HepG2 (cell line): ENCODE measurements around the gene PLXNA4. TPM values are rescaled to one million over a fixed set of nuclear protein-coding genes. Genes with fewer than 3 reads are reported as not detected.

Experiments used
- ATAC-seq: fragments of 200-7000 bp; cut with Tn5 transposase; 3 replicates; pipeline ENCODE4 v1.9.1; 2020; ENCODE audit warnings: mild to moderate bottlenecking, moderate library complexity
- BruUV-seq: library from RNA; stranded (reverse); fragments of 400-500 nt; replicated peaks from 2 replicates; lab custom pipeline; 2021; lab: Mats Ljungman, UMichigan
- CTCF ChIA-PET: fragments of 300-600 bp; formaldehyde crosslinking; extraction: SDS; loops from one replicate; lab custom pipeline; 2021; ENCODE audit warnings: low total read pairs, inconsistent platforms, low intra/inter-chr PET ratio; lab: Yijun Ruan, JAX
- POLR2A ChIA-PET: fragments of 350-600 bp; sonication (Branson Sonifier 250); formaldehyde crosslinking; loops from one replicate; lab custom pipeline; 2020; ENCODE audit warnings: antibody characterized with exemption, inconsistent platforms; lab: Yijun Ruan, JAX
- DNase-seq: peaks from one replicate; pipeline ENCODE4 v3.0.0-alpha.2; 2015; ENCODE audit warnings: low spot score
- FAIRE-seq: peaks from 3 replicates; lab custom pipeline; 2011; peaks lifted over from hg19 to GRCh38; lab: Jason Lieb, UNC
- H2AFZ ChIP-seq: one replicate; pipeline ENCODE4 v1.6.1; 2011; ENCODE audit warnings: low read length, inconsistent platforms
- H3K27ac ChIP-seq: fragments of 300-600 bp; 3 replicates; pipeline ENCODE4 v1.8.0; 2011; ENCODE audit warnings: mixed run types, mild to moderate bottlenecking, mixed read lengths, low read length, inconsistent platforms; ENCODE audit not compliant: insufficient read depth; ENCODE audit errors: extremely low read length
- H3K27me3 ChIP-seq, 2 experiments: fragments of 200-600 bp in 1 of 2; 2 replicates in 1 of 2; 3 replicates in 1 of 2; pipeline versions ENCODE4 v1.6.0 to v1.8.0; 2011; ENCODE audit warnings: low read length in 2 of 2, mild to moderate bottlenecking in 2 of 2, moderate library complexity in 2 of 2, inconsistent platforms in 1 of 2; ENCODE audit not compliant: insufficient read depth in 2 of 2, control insufficient read depth in 1 of 2
- H3K36me3 ChIP-seq, 2 experiments: fragments of 200-600 bp in 1 of 2; replicated peaks in 1 of 2; 2 replicates in 1 of 2; 3 replicates in 1 of 2; pipeline versions ENCODE4 v1.5.1 to v1.8.0; 2011; ENCODE audit warnings: low read length in 2 of 2, inconsistent platforms in 1 of 2; ENCODE audit not compliant: insufficient read depth in 2 of 2, control insufficient read depth in 1 of 2
- H3K4me1 ChIP-seq: 2 replicates; pipeline ENCODE4 v1.5.1; 2012; ENCODE audit warnings: low read length, inconsistent platforms; ENCODE audit not compliant: insufficient read depth
- H3K4me2 ChIP-seq: 2 replicates; pipeline ENCODE4 v1.6.0; 2011; ENCODE audit warnings: low read depth, low read length, inconsistent platforms
- H3K4me3 ChIP-seq, 3 experiments: fragments of 200-600 bp in 1 of 3; sonication (generic), shearing (Covaris generic) in 1 of 3; replicated peaks in 1 of 3; 2 replicates each; pipeline ENCODE4 v1.5.1; 2011 to 2016; ENCODE audit warnings: low read length in 3 of 3, inconsistent platforms in 2 of 3, low read depth in 2 of 3, mild to moderate bottlenecking in 2 of 3, control low read depth in 1 of 3, mixed read lengths in 1 of 3; ENCODE audit not compliant: insufficient read depth in 1 of 3
- H3K79me2 ChIP-seq: one replicate; pipeline ENCODE4 v1.6.1; 2011; ENCODE audit warnings: low read length, inconsistent platforms; ENCODE audit not compliant: insufficient read depth
- H3K9ac ChIP-seq: 2 replicates; pipeline ENCODE4 v1.6.0; 2011; ENCODE audit warnings: mild to moderate bottlenecking, low read depth, low read length, inconsistent platforms; ENCODE audit not compliant: insufficient read depth
- H3K9me3 ChIP-seq: 2 replicates; pipeline ENCODE4 v1.5.1; 2012; ENCODE audit warnings: mild to moderate bottlenecking, low read length
- H4K20me1 ChIP-seq: 2 replicates; pipeline ENCODE4 v1.6.0; 2011; ENCODE audit warnings: inconsistent platforms, mild to moderate bottlenecking, low read length, moderate library complexity; ENCODE audit not compliant: insufficient read depth
- JDP2 ChIP-seq: sonication (generic); formaldehyde crosslinking; IDR thresholded peaks from 2 replicates; pipeline ENCODE4 v1.8.1; 2022; ENCODE audit warnings: missing genetic modification reagents, borderline replicate concordance
- PCBP2 ChIP-seq: fragments of 200-400 bp; formaldehyde crosslinking; optimal IDR thresholded peaks from 2 replicates; pipeline ENCODE3; 2018; ENCODE audit warnings: low read length, low read depth; ENCODE audit not compliant: poor library complexity, severe bottlenecking
- POGK ChIP-seq: sonication (generic); formaldehyde crosslinking; conservative IDR thresholded peaks from 2 replicates; pipeline ENCODE4 v1.8.0; 2022; ENCODE audit warnings: mild to moderate bottlenecking, moderate library complexity, missing genetic modification reagents
- TRIM24 ChIP-seq: sonication (generic); formaldehyde crosslinking; IDR thresholded peaks from 2 replicates; pipeline ENCODE4 v1.8.0; 2022; ENCODE audit warnings: mild to moderate bottlenecking, missing genetic modification reagents
- YEATS2 ChIP-seq: sonication (generic); formaldehyde crosslinking; IDR thresholded peaks from 2 replicates; pipeline ENCODE4 v1.4.0; 2020; ENCODE audit warnings: missing genetic modification reagents, borderline replicate concordance
- ZBTB38 ChIP-seq: sonication (generic); formaldehyde crosslinking; IDR thresholded peaks from 2 replicates; pipeline ENCODE4 v1.5.1; 2020; ENCODE audit warnings: mild to moderate bottlenecking, missing genetic modification reagents
- ZBTB49 ChIP-seq: sonication (generic); formaldehyde crosslinking; IDR thresholded peaks from 2 replicates; pipeline ENCODE4 v1.4.0; 2020; ENCODE audit warnings: missing genetic modification reagents, borderline replicate concordance
- WGBS: methylation state at CpG from one replicate; pipeline ENCODE4 v1.1.6; 2017; ENCODE audit warnings: low lambda C conversion rate; 5-methylcytosine and 5-hydroxymethylcytosine counted together
- in situ Hi-C: cut with HindIII; loops from 2 replicates; pipeline ENCODE4 v1.10.0; 2017; ENCODE audit warnings: low pct_unique_long_range_greater_than_20kb; ENCODE audit not compliant: extremely low pct_ligation_motif_present
- intact Hi-C: fragments of 100-400 bp; cut with micrococcal nuclease; formaldehyde crosslinking; loops from one replicate; pipeline ENCODE4 v1.10.0; 2022; ENCODE audit not compliant: unreplicated experiment
- polyA plus RNA-seq, 8 experiments: library from polyadenylated mRNA; depleted of rRNA in 3 of 8; stranded (reverse) in 7 of 8; unstranded in 1 of 8; fragments of >200 nt; fragmentation: Illumina TruSeq in 4 of 8; extraction: Trizol in 4 of 8; gene quantifications; 2 replicates each; pipeline versions ENCODE4 v1.2.1 to v1.2.3, GENCODE V29; 2011 to 2016; ENCODE audit warnings: low read depth in 4 of 8, missing spikeins in 1 of 8, mixed read lengths in 1 of 8; ENCODE audit not compliant: insufficient read depth in 1 of 8
- total RNA-seq, 5 experiments: library from RNA; depleted of rRNA; stranded (reverse); fragments of >200 nt; fragmentation: Illumina TruSeq; extraction: Trizol; gene quantifications; 2 replicates each; pipeline ENCODE4 v1.2.3, GENCODE V29; 2016; ENCODE audit warnings: low read depth in 1 of 5

The PLXNA4 gene
- total and polyA plus RNA-seq, 2 of the 13 experiments (the other 11 are each of a cell fraction or from before 2014, with no cell fraction given), result 0.01 to 0.04 TPM

GRCh38 chr7:132328047-132328620 is 248.1 kb downstream of the PLXNA4 start:
- ChIA-PET POLR2A (no interaction called here), CTCF (no interaction called here)
- Histone ChIP-seq H2AFZ (no peak overlapping the region), H3K79me2 (no peaks in the 10 kb centered on the region), H3K27ac (no peak overlapping the region), H3K4me3 (no peak overlapping the region), H3K36me3 (no peaks in the 10 kb centered on the region), H3K4me2 (no peak overlapping the region), H3K27me3 (peaks cover 1 to 32% of the 10 kb centered on the region in 2 experiments; a peak in 3 of 5 replicates), H3K4me1 (no peaks in the 10 kb centered on the region), H4K20me1 (no peaks in the 10 kb centered on the region), H3K9ac (no peak overlapping the region), H3K9me3 (no peaks in the 10 kb centered on the region)
- FAIRE-seq (no peak), DNase-seq (no peak), ATAC-seq (no peak)
- TF ChIP-seq JDP2 (CRISPR knock-in tag), result no peak
- no peak for TF ChIP-seq ZBTB49 (CRISPR knock-in tag)
- WGBS, result 28% methylated on average over 4 of the region's 13 CpGs
- no TSS peak for BruUV-seq
- intact Hi-C loops (no loop called here), in situ Hi-C loops (loop anchor here (5.0 kb wide), 1 partner anchor 244 kb away; no protein-coding TSS in a partner anchor)

- in situ Hi-C loops, result loop anchor here (5.0 kb wide), 1 partner anchor 245 kb away; no protein-coding TSS in a partner anchor
- CTCF ChIA-PET, result no interaction called here
- WGBS, result 8% methylated on average over 1 of the region's 1 CpG
- Histone ChIP-seq H3K9me3 (no peaks in the 10 kb centered on the region), H3K4me1 (no peaks in the 10 kb centered on the region), H3K9ac (no peak overlapping the region), H3K27me3 (peaks cover 1 to 34% of the 10 kb centered on the region in 2 experiments; a peak in 3 of 5 replicates), H3K4me3 (no peak overlapping the region), H2AFZ (no peak overlapping the region), H3K36me3 (no peaks in the 10 kb centered on the region), H3K27ac (no peak overlapping the region), H3K79me2 (no peaks in the 10 kb centered on the region), H4K20me1 (no peaks in the 10 kb centered on the region), H3K4me2 (no peak overlapping the region)
- no peak for ATAC-seq
- intact Hi-C loops, result no loop called here
- no peak for DNase-seq
- POLR2A ChIA-PET, result no interaction called here
- no TSS peak for BruUV-seq
- no peak for TF ChIP-seq YEATS2 (CRISPR knock-in tag)
- TF ChIP-seq POGK (CRISPR knock-in tag), result no peak
- TF ChIP-seq TRIM24, result no peak
- TF ChIP-seq PCBP2, result peak; percentile 42
- TF ChIP-seq ZBTB38 (CRISPR knock-in tag), result no peak
- no peak for FAIRE-seq
Measured at GRCh38 chr7:132326878-132327589, 249.2 kb downstream of the PLXNA4 start.
